Prostate gland (tissue), 2 donors: ENCODE data around the gene NEK9. TPM values are rescaled to one million over a fixed set of nuclear protein-coding genes. Genes with fewer than 3 reads are reported as not detected.

Source experiments
- DNase-seq: peaks from one replicate; pipeline ENCODE4 v3.0.0-alpha.2; 2019; ENCODE audit warnings: low spot score
- H3K27ac ChIP-seq, 2 donors: fragments of 200-600 bp; sonication (generic); 2 replicates each; pipeline ENCODE4 v1.5.1; 2017 to 2019
- H3K27me3 ChIP-seq: fragments of 200-600 bp; sonication (generic); replicated peaks from 2 replicates; pipeline ENCODE4 v1.5.1; 2019; ENCODE audit not compliant: insufficient read depth
- H3K36me3 ChIP-seq, 2 donors: fragments of 200-600 bp; sonication (generic); 1 replicate in 1 of 2; 2 replicates in 1 of 2; pipeline versions ENCODE4 v1.5.1 to v1.8.1; 2017 to 2019
- H3K4me1 ChIP-seq: fragments of 200-600 bp; sonication (generic); replicated peaks from 2 replicates; pipeline ENCODE4 v1.5.1; 2019
- H3K4me3 ChIP-seq, 2 donors: fragments of 200-600 bp; sonication (generic); 2 replicates each; pipeline ENCODE4 v1.5.1; 2017 to 2019
- H3K9me3 ChIP-seq: fragments of 200-600 bp; sonication (generic); 2 replicates; pipeline ENCODE4 v1.5.1; 2017
- POLR2A ChIP-seq: fragments of 450-650 bp; IDR thresholded peaks from one replicate; pipeline ENCODE4 v1.6.1; 2016; ENCODE audit warnings: antibody characterized with exemption, mild to moderate bottlenecking
- POLR2AphosphoS5 ChIP-seq: sonication (generic); formaldehyde crosslinking; IDR thresholded peaks from one replicate; pipeline ENCODE4 v1.6.1; 2017; ENCODE audit warnings: antibody characterized with exemption
- WGBS: methylation state at CpG from one replicate; pipeline ENCODE4 v1.1.5; 2018; 5-methylcytosine and 5-hydroxymethylcytosine counted together
- intact Hi-C: fragments of 100-400 bp; cut with DNase I; formaldehyde crosslinking; loops from one replicate; pipeline ENCODE4 v1.14.2; 2022
- total RNA-seq, 2 donors: library from RNA; depleted of rRNA; stranded (reverse); fragments of >200 nt; gene quantifications; one replicate each; pipeline ENCODE4 v1.1.0, GENCODE V29; 2016
- TF ChIP-seq, protein P1 (sequence below), 4 experiments: fragments of 200-600 bp in 2 of 4; fragments of 450-650 bp in 2 of 4; sonication (generic) in 2 of 4; IDR thresholded peaks; 1 replicate in 3 of 4; 2 replicates in 1 of 4; pipeline ENCODE4 v1.5.1; 2016 to 2019; ENCODE audit warnings: antibody characterized with exemption in 4 of 4, mild to moderate bottlenecking in 2 of 4, moderate library complexity in 2 of 4

NEK9 gene
- total RNA-seq, 2 donors from 2014 or later = 59.5 to 89.8 TPM

DNA sequence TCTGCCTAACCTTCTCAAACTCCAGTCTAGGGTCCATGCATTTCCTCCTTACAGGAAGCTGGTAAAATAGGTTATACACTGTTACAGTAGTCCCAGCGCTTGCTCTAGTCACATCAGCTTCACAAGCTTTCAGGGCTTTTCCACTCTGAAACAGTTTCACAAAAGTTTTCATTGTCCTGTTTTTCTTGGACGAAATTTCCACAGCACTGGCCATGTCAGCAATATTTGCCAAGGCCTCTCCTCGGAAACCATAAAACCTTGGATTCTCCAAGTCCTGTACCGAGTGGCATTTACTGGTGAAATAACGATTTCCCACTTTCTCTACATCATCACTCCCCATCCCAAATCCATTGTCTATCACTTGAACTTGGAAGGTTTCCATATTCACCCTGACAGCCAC lies 77.7 kb downstream of the NEK9 start:
- intact Hi-C loops = no loop called here
- 54% methylated on average over 5 of the region's 5 CpGs for WGBS

DNA sequence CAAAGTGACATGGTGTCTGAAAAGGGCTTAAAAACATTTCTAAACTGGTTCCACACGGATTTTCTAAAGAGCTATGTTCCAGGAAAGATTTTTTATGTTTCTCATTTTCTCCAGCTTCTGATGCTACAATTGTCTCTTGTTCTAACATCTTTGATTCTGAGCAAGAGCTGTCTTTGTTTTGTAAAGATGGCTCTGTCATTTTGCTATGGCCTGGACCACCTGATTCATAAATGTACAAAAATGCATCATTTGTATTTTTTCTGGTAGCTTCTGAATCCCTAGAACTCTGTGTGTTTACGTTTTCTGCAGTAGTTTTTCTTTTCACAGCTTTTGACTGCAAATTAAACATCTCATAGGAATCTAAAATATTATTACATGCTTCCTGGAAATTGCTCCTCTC lies 78.7 kb downstream of the NEK9 start:
- TF ChIP-seq, protein P1, sequence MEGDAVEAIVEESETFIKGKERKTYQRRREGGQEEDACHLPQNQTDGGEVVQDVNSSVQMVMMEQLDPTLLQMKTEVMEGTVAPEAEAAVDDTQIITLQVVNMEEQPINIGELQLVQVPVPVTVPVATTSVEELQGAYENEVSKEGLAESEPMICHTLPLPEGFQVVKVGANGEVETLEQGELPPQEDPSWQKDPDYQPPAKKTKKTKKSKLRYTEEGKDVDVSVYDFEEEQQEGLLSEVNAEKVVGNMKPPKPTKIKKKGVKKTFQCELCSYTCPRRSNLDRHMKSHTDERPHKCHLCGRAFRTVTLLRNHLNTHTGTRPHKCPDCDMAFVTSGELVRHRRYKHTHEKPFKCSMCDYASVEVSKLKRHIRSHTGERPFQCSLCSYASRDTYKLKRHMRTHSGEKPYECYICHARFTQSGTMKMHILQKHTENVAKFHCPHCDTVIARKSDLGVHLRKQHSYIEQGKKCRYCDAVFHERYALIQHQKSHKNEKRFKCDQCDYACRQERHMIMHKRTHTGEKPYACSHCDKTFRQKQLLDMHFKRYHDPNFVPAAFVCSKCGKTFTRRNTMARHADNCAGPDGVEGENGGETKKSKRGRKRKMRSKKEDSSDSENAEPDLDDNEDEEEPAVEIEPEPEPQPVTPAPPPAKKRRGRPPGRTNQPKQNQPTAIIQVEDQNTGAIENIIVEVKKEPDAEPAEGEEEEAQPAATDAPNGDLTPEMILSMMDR (IDR thresholded peaks at IDR 0.05) = no peak
- no peak for TF ChIP-seq POLR2AphosphoS5
- no peak for TF ChIP-seq POLR2A
- Histone ChIP-seq H3K4me3 (no peak overlapping the region), H3K27ac (no peak overlapping the region), H3K27me3 (no peaks in the 10 kb centered on the region), H3K4me1 (peaks cover 3% of the 10 kb centered on the region), H3K36me3 (no peaks in the 10 kb centered on the region), H3K9me3 (no peaks in the 10 kb centered on the region)
- WGBS = 83% methylated on average over 2 of the region's 2 CpGs
- DNase-seq = no peak
- intact Hi-C loops = no loop called here

More for the DNA sequence above, 77.7 kb downstream of the NEK9 start:
- no peak overlapping the region for H3K4me3 ChIP-seq
- no peak for TF ChIP-seq POLR2AphosphoS5
- no peak for TF ChIP-seq POLR2A
- TF ChIP-seq, protein P1 (IDR thresholded peaks at IDR 0.05) = no peak
- no peaks in the 10 kb centered on the region for H3K9me3 ChIP-seq
- no peaks in the 10 kb centered on the region for H3K27me3 ChIP-seq
- H3K27ac ChIP-seq = no peak overlapping the region
- no peaks in the 10 kb centered on the region for H3K36me3 ChIP-seq
- peaks cover 3% of the 10 kb centered on the region for H3K4me1 ChIP-seq
- DNase-seq = no peak

DNA sequence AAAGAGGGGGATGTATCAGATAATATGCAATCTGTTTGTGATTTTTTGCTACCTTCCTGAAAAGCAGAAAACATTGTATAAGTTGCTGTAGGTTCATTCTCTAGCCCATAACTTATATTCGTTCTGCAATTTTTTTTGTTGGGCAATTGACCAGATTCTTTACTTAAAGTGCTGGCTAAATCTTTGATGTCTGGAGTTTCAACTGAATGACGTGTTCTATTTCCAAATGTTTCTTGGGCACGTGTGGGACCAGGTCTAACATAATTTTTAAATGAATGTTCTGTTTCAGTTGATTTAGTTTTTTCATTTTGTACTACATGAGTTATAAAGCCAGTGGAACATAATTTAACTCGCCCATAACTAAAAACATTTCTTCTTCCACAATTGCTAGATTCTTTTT lies 79.3 kb downstream of the NEK9 start:
- no peak overlapping the region for H3K27ac ChIP-seq
- no peak overlapping the region for H3K4me3 ChIP-seq
- peaks cover 3% of the 10 kb centered on the region for H3K4me1 ChIP-seq
- no peaks in the 10 kb centered on the region for H3K27me3 ChIP-seq
- H3K36me3 ChIP-seq = no peaks in the 10 kb centered on the region
- TF ChIP-seq POLR2A = no peak
- TF ChIP-seq POLR2AphosphoS5 = no peak
- TF ChIP-seq, protein P1 (IDR thresholded peaks at IDR 0.05) = no peak
- no peak for DNase-seq
- no peaks in the 10 kb centered on the region for H3K9me3 ChIP-seq
- intact Hi-C loops = no loop called here
- WGBS = 82% methylated on average over 4 of the region's 4 CpGs

DNA sequence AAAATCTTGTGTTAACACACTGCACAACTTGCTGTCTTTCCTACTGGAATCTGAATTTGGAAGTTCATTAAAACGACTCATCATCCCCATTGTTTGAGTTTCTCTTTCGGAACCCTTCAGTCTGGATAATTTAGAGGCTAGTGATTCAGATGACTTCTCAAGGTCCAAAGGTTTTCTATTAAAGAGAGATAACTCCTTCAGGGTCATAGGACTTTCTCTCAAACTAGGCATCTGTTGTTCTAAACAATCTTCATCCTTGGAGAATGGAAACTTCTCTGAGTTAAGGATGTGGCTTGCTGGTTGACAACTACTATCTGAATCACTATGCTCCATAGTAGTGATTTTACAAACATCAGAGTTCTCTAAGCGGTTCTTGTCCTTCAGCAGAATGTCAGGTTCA lies 79.9 kb downstream of the NEK9 start:
- no peaks in the 10 kb centered on the region for H3K9me3 ChIP-seq
- no peak for DNase-seq
- WGBS = 90% methylated on average over 3 of the region's 3 CpGs
- H3K27ac ChIP-seq = no peak overlapping the region
- H3K4me1 ChIP-seq = peaks cover 3% of the 10 kb centered on the region
- no peak overlapping the region for H3K4me3 ChIP-seq
- H3K36me3 ChIP-seq = no peaks in the 10 kb centered on the region
- TF ChIP-seq POLR2A (no peak), POLR2AphosphoS5 (no peak)
- TF ChIP-seq, protein P1 (IDR thresholded peaks at IDR 0.05) = no peak
- intact Hi-C loops = no loop called here
- no peaks in the 10 kb centered on the region for H3K27me3 ChIP-seq

DNA sequence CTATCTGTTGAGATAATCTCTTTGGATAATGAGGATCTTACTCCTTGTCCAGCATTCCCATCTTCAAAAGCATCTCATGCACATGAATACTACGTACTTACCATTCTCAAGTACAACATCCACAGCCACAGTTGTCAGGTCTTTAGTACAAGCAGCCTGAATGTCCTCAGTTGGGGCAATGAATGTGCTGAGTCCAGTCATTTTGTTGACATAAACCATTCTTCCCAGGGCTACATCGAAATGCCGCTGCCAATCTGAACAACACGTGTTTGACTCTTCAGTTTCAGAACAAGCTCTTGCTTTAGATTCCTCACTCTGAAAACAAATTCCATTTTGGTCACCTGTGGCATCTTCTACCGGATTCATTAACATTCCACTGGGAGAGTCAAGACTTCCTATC lies 80.6 kb downstream of the NEK9 start:
- Histone ChIP-seq H3K9me3 (no peaks in the 10 kb centered on the region), H3K4me3 (no peak overlapping the region), H3K4me1 (peaks cover 3% of the 10 kb centered on the region), H3K27ac (no peak overlapping the region), H3K27me3 (no peaks in the 10 kb centered on the region), H3K36me3 (no peaks in the 10 kb centered on the region)
- TF ChIP-seq POLR2AphosphoS5 = no peak
- TF ChIP-seq, protein P1 (IDR thresholded peaks at IDR 0.05) = no peak
- intact Hi-C loops = no loop called here
- no peak for DNase-seq
- WGBS = 96% methylated on average over 5 of the region's 5 CpGs
